GM19099 (cell line): ENCODE results near the gene NEAT1.
A peak's percentile ranks its signal among the peaks of the same experiment; 100 is the strongest.

Experiments
- POLR2A ChIP-seq: IDR thresholded peaks from 3 replicates; pipeline ENCODE4 v1.6.1; 2011; ENCODE audit warnings: low read depth; ENCODE audit not compliant: insufficient read length; ENCODE audit errors: extremely low read depth

NEAT1 gene

GRCh38 chr11:65382804-65383368 lies 39.7 kb upstream of the NEAT1 start:
- no peak for TF ChIP-seq POLR2A

DNA sequence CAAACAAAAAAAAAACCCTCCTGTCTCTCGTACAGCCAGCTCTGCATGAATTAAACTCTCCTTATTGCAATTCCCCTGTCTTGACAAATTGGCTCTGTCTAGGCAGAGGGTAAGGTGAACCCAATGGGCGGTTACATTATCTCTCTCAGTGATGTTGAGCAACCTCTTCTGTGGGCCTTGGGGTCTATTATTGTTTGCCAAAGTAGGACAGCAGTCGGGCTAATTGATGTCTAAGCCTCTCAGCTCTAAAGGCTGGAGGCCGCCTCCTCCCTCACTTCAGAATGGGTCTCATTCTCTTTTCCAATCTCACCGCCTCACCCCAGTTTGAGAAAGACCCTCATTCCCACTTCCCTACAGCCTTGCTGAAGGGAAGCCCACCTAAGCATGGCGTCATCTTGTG lies 38.8 kb upstream of the NEAT1 start:
- no peak for TF ChIP-seq POLR2A

DNA sequence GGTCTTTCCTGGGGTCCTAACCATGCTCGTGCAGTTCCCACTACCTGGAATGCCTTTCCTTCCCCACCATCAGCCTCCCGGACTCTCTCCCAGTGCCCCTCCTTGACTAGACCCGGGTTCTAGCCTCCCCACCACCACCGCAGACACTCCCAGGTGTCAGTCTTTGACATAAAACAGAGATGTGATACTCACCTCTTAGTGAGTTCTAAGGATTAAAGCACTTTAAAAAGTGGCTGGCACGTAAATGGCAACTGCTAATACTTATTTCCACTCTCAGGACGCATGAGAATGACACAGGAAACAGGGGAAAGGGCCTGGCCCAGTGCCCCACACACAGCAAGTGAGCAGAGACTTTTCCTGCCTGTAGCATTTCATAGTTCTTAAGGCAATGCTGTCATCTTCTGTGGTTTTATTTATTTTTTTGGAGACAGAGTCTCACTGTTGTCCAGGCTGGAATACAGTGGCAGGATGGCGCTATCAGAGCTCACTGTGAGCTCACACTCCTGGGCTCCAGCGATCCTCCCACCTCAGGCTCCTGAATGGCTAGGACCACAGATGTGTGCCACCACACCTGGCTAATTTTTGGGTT lies 38.2 kb upstream of the NEAT1 start:
- no peak for TF ChIP-seq POLR2A

DNA sequence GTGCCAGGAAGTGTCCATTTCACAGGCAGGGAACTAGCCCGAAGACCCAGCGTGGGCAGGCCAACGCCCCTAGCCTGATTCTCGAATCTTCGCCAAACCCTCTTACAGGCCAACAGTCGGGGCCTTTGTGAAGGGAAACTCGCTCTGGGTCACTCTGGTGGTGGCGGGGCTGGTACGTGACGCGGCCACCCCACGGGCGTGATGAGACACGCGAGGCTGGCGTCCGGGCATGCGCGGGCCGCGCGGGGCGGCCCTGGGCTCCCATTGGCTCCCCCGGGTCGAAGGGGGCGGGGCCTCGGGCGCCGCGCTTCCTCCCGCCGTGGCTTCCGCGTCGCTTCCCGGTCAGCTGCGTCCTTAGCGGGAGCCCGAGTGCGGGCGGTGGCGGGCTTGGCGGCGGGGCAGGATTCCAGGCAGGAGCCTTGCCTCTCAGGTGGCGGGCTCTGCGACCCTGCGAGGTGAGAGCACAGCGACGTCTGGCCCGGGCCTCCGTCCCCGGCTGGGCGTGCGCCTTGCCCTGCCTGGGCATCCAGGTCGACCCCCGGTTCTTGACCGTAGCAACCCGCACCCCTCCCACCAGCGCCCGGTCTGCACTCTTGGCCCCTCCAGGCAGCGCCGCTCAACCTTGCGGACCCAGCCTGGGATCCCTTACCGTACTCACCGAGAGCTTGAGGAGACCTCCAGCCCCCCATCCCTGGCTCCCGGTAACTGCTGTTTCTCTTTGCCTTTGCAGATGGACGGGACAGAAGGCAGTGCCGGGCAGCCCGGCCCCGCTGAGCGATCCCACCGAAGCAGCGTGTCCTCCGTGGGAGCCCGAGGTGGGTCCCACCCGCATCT lies 36.1 kb upstream of the NEAT1 start, which contains the start of gene FRMD8:
Gene FRMD8 (plus strand): TSS at position 331 of the 834 bp plus-strand sequence. CDS start 400 bp downstream, at position 731.
- peak; percentile 85 for TF ChIP-seq POLR2A

DNA sequence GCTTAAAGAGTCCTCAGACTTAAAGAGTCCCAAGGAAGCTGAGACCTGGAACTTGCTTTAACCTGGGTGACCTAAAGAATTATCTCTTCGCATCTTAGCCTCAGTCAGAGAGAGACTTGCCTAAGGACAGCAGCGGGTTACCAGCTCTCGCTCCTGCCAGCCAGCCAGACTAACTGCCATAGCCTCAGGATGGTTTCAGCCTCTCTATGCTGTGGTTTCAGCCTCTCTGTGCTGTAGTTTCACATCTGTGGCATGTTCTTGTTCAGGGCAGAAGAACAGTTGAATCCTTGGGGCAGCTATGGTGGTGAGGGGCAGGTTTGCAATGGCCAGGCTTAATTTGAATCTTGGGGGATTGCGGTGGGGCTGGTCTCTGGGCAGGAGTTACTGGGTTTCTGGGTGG lies 33.9 kb upstream of the NEAT1 start:
- TF ChIP-seq POLR2A, result no peak

GRCh38 chr11:65389294-65389980 lies 33.2 kb upstream of the NEAT1 start:
- no peak for TF ChIP-seq POLR2A

- TF ChIP-seq POLR2A, result no peak
Observed at GRCh38 chr11:65390099-65390941, 32.3 kb upstream of the NEAT1 start.

GRCh38 chr11:65390996-65391395 lies 31.6 kb upstream of the NEAT1 start:
- TF ChIP-seq POLR2A, result no peak

GRCh38 chr11:65392186-65392829 lies 30.3 kb upstream of the NEAT1 start:
- no peak for TF ChIP-seq POLR2A

GRCh38 chr11:65392899-65393298 lies 29.7 kb upstream of the NEAT1 start:
- no peak for TF ChIP-seq POLR2A

DNA sequence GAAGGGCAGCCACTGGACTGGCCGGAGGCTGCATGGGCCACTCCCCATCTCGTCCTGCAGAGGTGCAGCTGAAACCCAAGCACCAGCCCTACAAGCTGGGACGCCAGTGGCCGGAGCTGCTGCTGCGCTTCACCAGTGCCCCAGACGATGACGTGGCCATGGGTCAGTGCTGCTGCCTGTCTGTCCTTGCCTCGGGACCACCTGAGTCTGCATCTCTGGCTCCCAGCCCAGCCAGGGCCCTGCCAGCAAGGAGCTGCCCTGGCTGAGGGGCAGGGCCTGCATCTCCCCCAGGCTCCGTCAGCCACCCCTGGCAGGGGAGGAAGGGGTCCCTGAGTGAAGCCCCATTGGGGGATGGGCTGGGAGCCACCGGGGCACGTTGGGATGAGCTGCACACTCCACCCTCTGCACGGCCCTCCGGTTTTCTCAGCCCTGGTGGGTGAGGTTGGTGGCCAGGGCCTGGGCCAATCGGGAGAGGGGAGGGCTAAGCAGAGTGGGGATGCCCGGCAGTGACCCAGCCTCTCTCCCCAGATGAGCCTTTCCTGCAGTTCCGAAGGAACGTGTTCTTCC lies 29.0 kb upstream of the NEAT1 start:
- TF ChIP-seq POLR2A, result no peak

- TF ChIP-seq POLR2A, result no peak
Observed at GRCh38 chr11:65394125-65394536, 28.5 kb upstream of the NEAT1 start.

GRCh38 chr11:65395961-65396530 lies 26.6 kb upstream of the NEAT1 start:
- no peak for TF ChIP-seq POLR2A
